OCI-LY3 (cell line): Measurements from ENCODE around the gene RALBP1.

Source experiments
- H2AFZ ChIP-seq: fragments of 200-600, 300-600 bp; shearing (Covaris generic); 2 replicates; pipeline ENCODE4 v1.6.0; 2014; ENCODE audit warnings: antibody characterized with exemption, low read depth, low read length
- H3K27ac ChIP-seq: fragments of 200-600, 300-600 bp; sonication (generic); 2 replicates; pipeline ENCODE4 v1.5.1; 2014; ENCODE audit warnings: mild to moderate bottlenecking, low read length, moderate library complexity, mixed read lengths
- H3K27me3 ChIP-seq: fragments of 200-600, 300-600 bp; sonication (generic); 2 replicates; pipeline ENCODE4 v1.6.1; 2014; ENCODE audit warnings: low read depth, low read length, mixed read lengths
- H3K36me3 ChIP-seq: fragments of 200-600, 300-600 bp; sonication (generic); replicated peaks from 2 replicates; pipeline ENCODE3; 2014; ENCODE audit warnings: low read depth, low read length, mixed read lengths
- H3K4me1 ChIP-seq: fragments of 300-600, 200-600 bp; sonication (generic); 2 replicates; pipeline ENCODE4 v1.6.1; 2014; ENCODE audit warnings: low read length, mixed read lengths
- H3K4me2 ChIP-seq: fragments of 200-600, 300-600 bp; sonication (generic); 2 replicates; pipeline ENCODE4 v1.6.1; 2014; ENCODE audit warnings: low read length, mixed read lengths
- H3K4me3 ChIP-seq: fragments of 300-600, 200-600 bp; sonication (generic); 2 replicates; pipeline ENCODE4 v1.5.1; 2014; ENCODE audit warnings: antibody characterized with exemption, mild to moderate bottlenecking, low read length, moderate library complexity
- H3K79me2 ChIP-seq: fragments of 300-600, 200-600 bp; shearing (Covaris generic); 2 replicates; pipeline ENCODE4 v1.6.1; 2014; ENCODE audit warnings: mild to moderate bottlenecking, low read length, mixed read lengths
- H3K9ac ChIP-seq: fragments of 300-600, 200-600 bp; shearing (Covaris generic); 2 replicates; pipeline ENCODE4 v1.6.0; 2014; ENCODE audit warnings: mild to moderate bottlenecking, low read length, moderate library complexity
- H3K9me3 ChIP-seq: fragments of 200-600, 300-600 bp; shearing (Covaris generic); 2 replicates; pipeline ENCODE4 v1.6.1; 2014; ENCODE audit warnings: low read length, mixed read lengths; ENCODE audit not compliant: insufficient read depth
- H4K20me1 ChIP-seq: fragments of 200-600, 300-600 bp; sonication (generic); 2 replicates; pipeline ENCODE4 v1.6.1; 2016; ENCODE audit warnings: low read length, mixed read lengths; ENCODE audit not compliant: insufficient read depth
- EZH2phosphoT487 ChIP-seq: fragments of 200-600 bp; shearing (Covaris generic); IDR thresholded peaks from 2 replicates; pipeline ENCODE4 v1.6.1; 2018; ENCODE audit warnings: antibody characterized with exemption, mixed run types, low read depth
- TF ChIP-seq, protein P1 (sequence below): fragments of 200-600, 300-600 bp; sonication (generic); IDR thresholded peaks from 2 replicates; pipeline ENCODE4 v1.5.1; 2014; ENCODE audit warnings: antibody characterized with exemption, low read length, low read depth

RALBP1 gene

DNA sequence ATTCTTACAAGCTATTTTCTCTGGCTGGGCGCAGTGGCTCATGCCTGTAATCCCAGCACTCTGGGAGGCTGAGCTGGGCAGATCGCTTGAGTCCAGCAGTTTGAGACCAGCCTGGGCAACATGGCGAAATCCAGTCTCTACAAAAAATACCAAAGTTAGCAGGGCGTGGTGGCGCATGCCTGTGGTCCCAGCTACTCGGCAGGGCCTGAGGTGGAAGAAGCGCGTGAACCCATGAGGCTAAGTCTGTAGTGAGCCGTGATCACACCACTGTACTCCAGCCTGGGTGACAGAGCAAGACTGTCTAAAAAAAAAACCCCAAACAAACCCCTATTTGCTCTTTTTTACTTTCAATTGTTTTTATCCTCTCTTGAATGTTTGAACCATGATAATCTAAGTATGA lies 102.0 kb downstream of the RALBP1 start:
- Histone ChIP-seq H3K36me3 (peaks cover 24% of the 10 kb centered on the region), H3K27ac (no peak overlapping the region), H4K20me1 (no peaks in the 10 kb centered on the region), H3K4me1 (0 out of 2 replicates have a peak, but pooled peaks cover 2% of the 10 kb centered on the region), H3K79me2 (no peaks in the 10 kb centered on the region), H3K27me3 (no peaks in the 10 kb centered on the region), H3K4me2 (no peak overlapping the region), H3K9ac (no peak overlapping the region), H3K4me3 (no peak overlapping the region), H2AFZ (no peak overlapping the region), H3K9me3 (no peaks in the 10 kb centered on the region)
- TF ChIP-seq EZH2phosphoT487: no peak
- TF ChIP-seq, protein P1, sequence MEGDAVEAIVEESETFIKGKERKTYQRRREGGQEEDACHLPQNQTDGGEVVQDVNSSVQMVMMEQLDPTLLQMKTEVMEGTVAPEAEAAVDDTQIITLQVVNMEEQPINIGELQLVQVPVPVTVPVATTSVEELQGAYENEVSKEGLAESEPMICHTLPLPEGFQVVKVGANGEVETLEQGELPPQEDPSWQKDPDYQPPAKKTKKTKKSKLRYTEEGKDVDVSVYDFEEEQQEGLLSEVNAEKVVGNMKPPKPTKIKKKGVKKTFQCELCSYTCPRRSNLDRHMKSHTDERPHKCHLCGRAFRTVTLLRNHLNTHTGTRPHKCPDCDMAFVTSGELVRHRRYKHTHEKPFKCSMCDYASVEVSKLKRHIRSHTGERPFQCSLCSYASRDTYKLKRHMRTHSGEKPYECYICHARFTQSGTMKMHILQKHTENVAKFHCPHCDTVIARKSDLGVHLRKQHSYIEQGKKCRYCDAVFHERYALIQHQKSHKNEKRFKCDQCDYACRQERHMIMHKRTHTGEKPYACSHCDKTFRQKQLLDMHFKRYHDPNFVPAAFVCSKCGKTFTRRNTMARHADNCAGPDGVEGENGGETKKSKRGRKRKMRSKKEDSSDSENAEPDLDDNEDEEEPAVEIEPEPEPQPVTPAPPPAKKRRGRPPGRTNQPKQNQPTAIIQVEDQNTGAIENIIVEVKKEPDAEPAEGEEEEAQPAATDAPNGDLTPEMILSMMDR: no peak

DNA sequence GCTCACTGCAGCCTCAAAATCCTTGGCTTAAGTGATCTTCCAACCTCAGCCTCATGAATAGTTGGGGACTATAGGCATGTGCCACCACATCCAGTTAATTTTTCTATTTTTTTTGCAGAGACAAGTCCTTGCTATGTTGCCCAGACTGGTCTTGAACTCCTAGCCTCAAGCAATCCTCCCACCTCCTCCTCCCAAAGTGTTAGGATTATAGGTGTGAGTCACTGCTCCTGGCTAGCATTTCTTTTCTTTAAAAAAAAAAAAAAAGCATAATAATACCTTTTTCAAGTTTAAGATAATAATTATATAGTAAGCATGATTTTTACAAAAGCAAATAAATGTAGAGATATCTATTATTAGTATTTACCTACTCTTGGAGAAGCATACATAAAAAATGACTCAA lies 103.0 kb downstream of the RALBP1 start:
- Histone ChIP-seq H4K20me1 (no peaks in the 10 kb centered on the region), H2AFZ (no peak overlapping the region), H3K27me3 (no peaks in the 10 kb centered on the region), H3K79me2 (no peaks in the 10 kb centered on the region), H3K36me3 (peaks cover 30% of the 10 kb centered on the region), H3K4me1 (0 out of 2 replicates have a peak, but pooled peaks cover 2% of the 10 kb centered on the region), H3K4me2 (no peak overlapping the region), H3K27ac (no peak overlapping the region), H3K9ac (no peak overlapping the region), H3K9me3 (no peaks in the 10 kb centered on the region), H3K4me3 (no peak overlapping the region)
- TF ChIP-seq EZH2phosphoT487: no peak
- TF ChIP-seq, protein P1: no peak

DNA sequence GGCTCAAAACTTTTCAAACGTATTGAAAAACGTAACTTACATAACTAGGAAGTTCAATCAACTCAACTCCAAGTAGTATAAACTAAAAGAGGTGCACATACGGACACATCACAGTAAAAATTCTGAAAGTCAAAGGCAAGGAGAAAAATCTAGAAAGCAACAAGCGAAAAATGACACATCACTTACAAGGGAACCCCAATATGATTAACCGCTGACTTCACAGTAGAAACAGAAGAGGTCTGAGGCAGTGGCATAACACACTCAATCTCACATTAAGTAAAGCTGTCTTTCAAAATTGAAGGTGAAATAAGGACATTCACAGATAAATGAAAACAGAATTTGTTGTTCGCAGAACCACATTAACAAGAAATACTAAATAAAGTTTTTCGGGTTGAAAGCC lies 106.4 kb downstream of the RALBP1 start:
- no peak overlapping the region for H3K27ac ChIP-seq
- H3K4me1 ChIP-seq: no peaks in the 10 kb centered on the region
- H3K9me3 ChIP-seq: no peaks in the 10 kb centered on the region
- no peak overlapping the region for H3K4me3 ChIP-seq
- H3K36me3 ChIP-seq: peaks cover 32% of the 10 kb centered on the region
- TF ChIP-seq EZH2phosphoT487: no peak
- TF ChIP-seq, protein P1: no peak
- H3K27me3 ChIP-seq: no peaks in the 10 kb centered on the region
- no peak overlapping the region for H3K9ac ChIP-seq
- no peaks in the 10 kb centered on the region for H4K20me1 ChIP-seq
- H3K79me2 ChIP-seq: no peaks in the 10 kb centered on the region
- no peak overlapping the region for H2AFZ ChIP-seq
- no peak overlapping the region for H3K4me2 ChIP-seq

DNA sequence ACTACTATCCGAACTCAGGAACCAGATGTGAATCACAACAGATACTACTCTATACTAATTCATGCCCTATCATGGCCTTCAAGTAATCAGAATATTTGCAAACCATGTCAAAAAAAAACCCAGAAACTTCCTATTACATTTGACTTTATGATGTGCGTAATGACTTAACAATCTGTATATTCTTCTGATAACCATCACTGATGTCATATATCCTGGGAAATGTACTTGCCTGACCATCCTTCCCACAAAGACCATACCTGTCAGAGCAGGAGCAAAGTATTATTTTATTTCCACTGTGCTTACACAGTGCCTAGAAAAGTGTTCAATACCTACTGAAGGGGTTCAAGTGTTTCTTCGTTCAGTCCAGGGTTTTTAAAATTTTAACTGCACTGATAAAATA lies 111.5 kb downstream of the RALBP1 start:
- Histone ChIP-seq H3K79me2 (no peaks in the 10 kb centered on the region), H3K4me3 (no peak overlapping the region), H3K9ac (no peak overlapping the region), H3K27me3 (no peaks in the 10 kb centered on the region), H2AFZ (no peak overlapping the region), H3K36me3 (peaks cover 27% of the 10 kb centered on the region), H4K20me1 (no peaks in the 10 kb centered on the region), H3K4me1 (no peaks in the 10 kb centered on the region), H3K27ac (no peak overlapping the region), H3K9me3 (no peaks in the 10 kb centered on the region), H3K4me2 (no peak overlapping the region)
- no peak for TF ChIP-seq EZH2phosphoT487
